ENCODE data around the gene PDCD1LG2. TPM values are rescaled to one million over a fixed set of nuclear protein-coding genes. Genes with fewer than 3 reads are reported as not detected.

PDCD1LG2 gene
- total and polyA plus RNA-seq, 8 donors, result 0.18 to 2.3 (median 0.87) TPM; not detected in 2

- Histone ChIP-seq H3K4me3 (no peak overlapping the region), H3K9me3 (no peaks in the 10 kb centered on the region), H3K27ac (no peak overlapping the region), H3K4me1 (peaks cover 3 to 15% (median 8%) of the 10 kb centered on the region in 4 donors), H3K27me3 (no peaks in the 10 kb centered on the region), H3K36me3 (no peaks in the 10 kb centered on the region)
- no peak for DNase-seq
- intact Hi-C loops (cut with DNase I; ENCODE audit: low total_unique reads), result no loop called here
- TF ChIP-seq, protein P1, sequence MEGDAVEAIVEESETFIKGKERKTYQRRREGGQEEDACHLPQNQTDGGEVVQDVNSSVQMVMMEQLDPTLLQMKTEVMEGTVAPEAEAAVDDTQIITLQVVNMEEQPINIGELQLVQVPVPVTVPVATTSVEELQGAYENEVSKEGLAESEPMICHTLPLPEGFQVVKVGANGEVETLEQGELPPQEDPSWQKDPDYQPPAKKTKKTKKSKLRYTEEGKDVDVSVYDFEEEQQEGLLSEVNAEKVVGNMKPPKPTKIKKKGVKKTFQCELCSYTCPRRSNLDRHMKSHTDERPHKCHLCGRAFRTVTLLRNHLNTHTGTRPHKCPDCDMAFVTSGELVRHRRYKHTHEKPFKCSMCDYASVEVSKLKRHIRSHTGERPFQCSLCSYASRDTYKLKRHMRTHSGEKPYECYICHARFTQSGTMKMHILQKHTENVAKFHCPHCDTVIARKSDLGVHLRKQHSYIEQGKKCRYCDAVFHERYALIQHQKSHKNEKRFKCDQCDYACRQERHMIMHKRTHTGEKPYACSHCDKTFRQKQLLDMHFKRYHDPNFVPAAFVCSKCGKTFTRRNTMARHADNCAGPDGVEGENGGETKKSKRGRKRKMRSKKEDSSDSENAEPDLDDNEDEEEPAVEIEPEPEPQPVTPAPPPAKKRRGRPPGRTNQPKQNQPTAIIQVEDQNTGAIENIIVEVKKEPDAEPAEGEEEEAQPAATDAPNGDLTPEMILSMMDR (IDR thresholded peaks at IDR 0.05), result no peak
- no peak for TF ChIP-seq POLR2AphosphoS5 (IDR thresholded peaks at IDR 0.05)
- no peak for TF ChIP-seq POLR2A (IDR thresholded peaks at IDR 0.05)
- TF ChIP-seq EP300 (IDR thresholded peaks at IDR 0.05), result no peak
Measured at GRCh38 chr9:5612185-5612530, 101.8 kb downstream of the PDCD1LG2 start.

GRCh38 chr9:5614192-5614591, 103.9 kb downstream of the PDCD1LG2 start:
- WGBS, 5 donors, result 89 to 95% (median 94%) methylated on average over 4 of the region's 4 CpGs
- Histone ChIP-seq H3K27ac (no peak overlapping the region), H3K4me3 (no peak overlapping the region), H3K27me3 (no peaks in the 10 kb centered on the region), H3K4me1 (peaks cover 0 to 14% (median 5%) of the 10 kb centered on the region in 4 donors), H3K9me3 (no peaks in the 10 kb centered on the region), H3K36me3 (no peaks in the 10 kb centered on the region)
- no peak for DNase-seq
- TF ChIP-seq, protein P1 (IDR thresholded peaks at IDR 0.05), result no peak
- TF ChIP-seq POLR2A (IDR thresholded peaks at IDR 0.05), result no peak
- TF ChIP-seq POLR2AphosphoS5 (IDR thresholded peaks at IDR 0.05), result no peak
- no peak for TF ChIP-seq EP300 (IDR thresholded peaks at IDR 0.05)
- intact Hi-C loops (cut with DNase I; ENCODE audit: low total_unique reads), result no loop called here

DNA sequence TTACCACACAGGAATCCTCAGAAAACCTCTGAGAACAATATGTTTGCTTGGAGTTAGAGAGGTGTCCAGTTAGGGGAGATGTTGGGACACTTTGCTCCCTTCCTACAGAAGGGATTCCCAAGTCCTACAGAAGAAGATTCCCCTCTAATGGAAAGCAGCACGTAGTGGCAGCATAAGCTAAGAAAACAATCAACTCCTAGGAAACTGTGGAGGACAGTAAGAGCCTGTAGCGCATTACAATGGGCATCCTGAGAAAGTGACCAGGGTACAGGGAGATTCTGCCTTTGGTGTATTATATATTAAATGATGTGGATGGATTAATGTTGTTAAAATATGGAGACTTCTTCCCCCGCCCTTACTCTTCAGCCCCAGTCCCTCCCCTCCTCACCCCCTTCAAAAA, 104.7 kb downstream of the PDCD1LG2 start:
- H3K4me3 ChIP-seq, result no peak overlapping the region
- peaks cover 0 to 12% (median 3%) of the 10 kb centered on the region in 4 donors for H3K4me1 ChIP-seq
- no peak for DNase-seq
- no peaks in the 10 kb centered on the region for H3K9me3 ChIP-seq
- intact Hi-C loops (cut with DNase I; ENCODE audit: low total_unique reads), result no loop called here
- no peaks in the 10 kb centered on the region for H3K27me3 ChIP-seq
- TF ChIP-seq EP300 (IDR thresholded peaks at IDR 0.05) (no peak), POLR2AphosphoS5 (IDR thresholded peaks at IDR 0.05) (no peak)
- TF ChIP-seq, protein P1 (IDR thresholded peaks at IDR 0.05), result no peak
- H3K27ac ChIP-seq, result no peak overlapping the region
- H3K36me3 ChIP-seq, result no peaks in the 10 kb centered on the region
- WGBS, 5 donors, result 81 to 92% (median 90%) methylated on average over 3 of the region's 3 CpGs

DNA sequence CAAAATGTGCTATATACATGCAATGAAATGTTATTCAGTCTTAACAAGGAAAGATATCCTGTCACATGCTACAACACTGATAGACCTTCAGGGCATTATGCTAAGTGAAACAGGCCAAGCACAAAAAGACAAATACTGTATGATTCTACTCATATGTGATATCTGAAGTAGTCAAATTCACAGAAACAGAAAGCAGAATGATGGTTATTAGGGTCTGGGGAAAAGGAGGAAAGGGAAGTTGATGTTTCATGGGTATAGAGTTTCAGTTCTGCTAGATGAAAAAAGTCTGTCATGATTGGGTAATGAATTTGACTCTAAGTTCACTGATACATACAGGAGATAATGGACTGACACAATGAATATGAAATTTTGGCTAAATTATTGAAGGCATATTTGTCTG, 107.4 kb downstream of the PDCD1LG2 start:
- no peaks in the 10 kb centered on the region for H3K27me3 ChIP-seq
- H3K36me3 ChIP-seq, result no peaks in the 10 kb centered on the region
- intact Hi-C loops (cut with DNase I; ENCODE audit: low total_unique reads), result no loop called here
- H3K9me3 ChIP-seq, result no peaks in the 10 kb centered on the region
- peaks cover 5 to 14% (median 7%) of the 10 kb centered on the region in 4 donors for H3K4me1 ChIP-seq
- H3K27ac ChIP-seq, result no peak overlapping the region
- TF ChIP-seq POLR2A (IDR thresholded peaks at IDR 0.05) (no peak), EP300 (IDR thresholded peaks at IDR 0.05) (no peak), POLR2AphosphoS5 (IDR thresholded peaks at IDR 0.05) (no peak)
- TF ChIP-seq, protein P1 (IDR thresholded peaks at IDR 0.05), result no peak
- no peak for DNase-seq
- no peak overlapping the region for H3K4me3 ChIP-seq

All from stomach (tissue), 9 donors.